HepG2 (cell line): ENCODE results near the gene TBC1D16. TPM values are rescaled to one million over a fixed set of nuclear protein-coding genes. Genes with fewer than 3 reads are reported as not detected.

Experiments
- DR1 ChIP-seq: sonication (generic); formaldehyde crosslinking; IDR thresholded peaks from 2 replicates; pipeline ENCODE4 v1.8.0; 2021; ENCODE audit warnings: mild to moderate bottlenecking, missing genetic modification reagents, inconsistent platforms
- ERF ChIP-seq: IDR thresholded peaks from 2 replicates; pipeline ENCODE4 v1.6.1; 2018; ENCODE audit warnings: missing biosample characterization, missing genetic modification reagents
- FLYWCH1 ChIP-seq: sonication (generic); formaldehyde crosslinking; IDR thresholded peaks from 2 replicates; pipeline ENCODE4 v1.8.1; 2023; ENCODE audit warnings: mild to moderate bottlenecking, missing genetic modification reagents
- GABPB1 ChIP-seq: IDR thresholded peaks from 2 replicates; pipeline ENCODE4 v1.6.1; 2016; ENCODE audit warnings: mild to moderate bottlenecking, missing genetic modification reagents, moderate library complexity, missing compliant biosample characterization
- GTF2F1 ChIP-seq: fragments of 150-350 bp; IDR thresholded peaks from 2 replicates; pipeline ENCODE4 v1.6.1; 2014; ENCODE audit warnings: low read length
- HMG20B ChIP-seq: conservative IDR thresholded peaks from 2 replicates; pipeline ENCODE4 v1.6.1; 2016; ENCODE audit warnings: missing genetic modification reagents, missing compliant biosample characterization
- MAFK ChIP-seq, 2 experiments: IDR thresholded peaks in 1 of 2; conservative IDR thresholded peaks in 1 of 2; 2 replicates each; pipeline ENCODE4 v1.6.1; 2011; ENCODE audit warnings: improper control_type of control experiment in 2 of 2, low read length in 2 of 2
- MTA1 ChIP-seq: sonication (generic); formaldehyde crosslinking; IDR thresholded peaks from 2 replicates; pipeline ENCODE4 v1.4.0; 2020; ENCODE audit warnings: missing genetic modification reagents, mild to moderate bottlenecking, borderline replicate concordance
- NBN ChIP-seq: fragments of 450-650 bp; conservative IDR thresholded peaks from 2 replicates; pipeline ENCODE4 v1.6.1; 2017
- RARA ChIP-seq: IDR thresholded peaks from 2 replicates; pipeline ENCODE4 v1.6.1; 2016; ENCODE audit warnings: missing genetic modification reagents, missing compliant biosample characterization
- SOX5 ChIP-seq: IDR thresholded peaks from 2 replicates; pipeline ENCODE4 v1.6.1; 2016; ENCODE audit warnings: borderline replicate concordance
- SOX6 ChIP-seq, 2 experiments: fragments of 450-650 bp in 1 of 2; sonication (generic) in 1 of 2; formaldehyde crosslinking in 1 of 2; IDR thresholded peaks; 2 replicates each; pipeline versions ENCODE4 v1.4.0 to v1.6.1; 2017 to 2020; ENCODE audit warnings: antibody characterized with exemption in 1 of 2, mild to moderate bottlenecking in 1 of 2, missing genetic modification reagents in 1 of 2
- TCF7L2 ChIP-seq: IDR thresholded peaks from 2 replicates; pipeline ENCODE4 v1.6.1; 2011; ENCODE audit warnings: mild to moderate bottlenecking, low read depth, low read length, moderate library complexity
- TEAD3 ChIP-seq: optimal IDR thresholded peaks from 2 replicates; pipeline ENCODE3; 2016; ENCODE audit warnings: borderline replicate concordance
- YEATS4 ChIP-seq: sonication (generic); formaldehyde crosslinking; IDR thresholded peaks from 2 replicates; pipeline ENCODE4 v1.4.0; 2020; ENCODE audit warnings: missing genetic modification reagents, borderline replicate concordance
- ZC3H13 ChIP-seq: sonication (generic); formaldehyde crosslinking; IDR thresholded peaks from 2 replicates; pipeline ENCODE4 v1.8.1; 2023; ENCODE audit warnings: mild to moderate bottlenecking, missing genetic modification reagents, moderate library complexity
- ZNF253 ChIP-seq: sonication (generic); formaldehyde crosslinking; IDR thresholded peaks from 2 replicates; pipeline ENCODE4 v1.8.0; 2022; ENCODE audit warnings: mild to moderate bottlenecking, missing genetic modification reagents, borderline replicate concordance
- ZNF619 ChIP-seq: sonication (generic); formaldehyde crosslinking; IDR thresholded peaks from 2 replicates; pipeline ENCODE4 v1.4.0; 2020; ENCODE audit warnings: mild to moderate bottlenecking, missing genetic modification reagents
- ZNF746 ChIP-seq: sonication (generic); formaldehyde crosslinking; IDR thresholded peaks from 2 replicates; pipeline ENCODE4 v1.8.0; 2022; ENCODE audit warnings: mild to moderate bottlenecking, missing genetic modification reagents
- ZNF75D ChIP-seq: sonication (generic); formaldehyde crosslinking; IDR thresholded peaks from 2 replicates; pipeline ENCODE4 v1.8.1; 2023; ENCODE audit warnings: missing genetic modification reagents, mild to moderate bottlenecking, borderline replicate concordance
- polyA plus RNA-seq, 8 experiments: library from polyadenylated mRNA; depleted of rRNA in 3 of 8; stranded (reverse) in 7 of 8; unstranded in 1 of 8; fragments of >200 nt; fragmentation: Illumina TruSeq in 4 of 8; extraction: Trizol in 4 of 8; gene quantifications; 2 replicates each; pipeline versions ENCODE4 v1.2.1 to v1.2.3, GENCODE V29; 2011 to 2016; ENCODE audit warnings: low read depth in 4 of 8, missing spikeins in 1 of 8, mixed read lengths in 1 of 8; ENCODE audit not compliant: insufficient read depth in 1 of 8
- total RNA-seq, 5 experiments: library from RNA; depleted of rRNA; stranded (reverse); fragments of >200 nt; fragmentation: Illumina TruSeq; extraction: Trizol; gene quantifications; 2 replicates each; pipeline ENCODE4 v1.2.3, GENCODE V29; 2016; ENCODE audit warnings: low read depth in 1 of 5
- TF ChIP-seq, protein P1 (sequence below): IDR thresholded peaks from 2 replicates; pipeline ENCODE4 v1.6.1; 2016; ENCODE audit warnings: missing compliant biosample characterization, missing genetic modification reagents, borderline replicate concordance
- TF ChIP-seq, protein P2 (sequence below): sonication (generic); formaldehyde crosslinking; IDR thresholded peaks from 2 replicates; pipeline ENCODE4 v1.4.0; 2020; ENCODE audit warnings: missing genetic modification reagents, borderline replicate concordance
- TF ChIP-seq, protein P3 (sequence below): sonication (generic); formaldehyde crosslinking; IDR thresholded peaks from 2 replicates; pipeline ENCODE4 v1.8.0; 2023; ENCODE audit warnings: mild to moderate bottlenecking, missing genetic modification reagents

The TBC1D16 gene
- total and polyA plus RNA-seq, 2 of the 13 experiments (the other 11 are each of a cell fraction or from before 2014, with no cell fraction given), result 14.9 to 24.9 TPM

DNA sequence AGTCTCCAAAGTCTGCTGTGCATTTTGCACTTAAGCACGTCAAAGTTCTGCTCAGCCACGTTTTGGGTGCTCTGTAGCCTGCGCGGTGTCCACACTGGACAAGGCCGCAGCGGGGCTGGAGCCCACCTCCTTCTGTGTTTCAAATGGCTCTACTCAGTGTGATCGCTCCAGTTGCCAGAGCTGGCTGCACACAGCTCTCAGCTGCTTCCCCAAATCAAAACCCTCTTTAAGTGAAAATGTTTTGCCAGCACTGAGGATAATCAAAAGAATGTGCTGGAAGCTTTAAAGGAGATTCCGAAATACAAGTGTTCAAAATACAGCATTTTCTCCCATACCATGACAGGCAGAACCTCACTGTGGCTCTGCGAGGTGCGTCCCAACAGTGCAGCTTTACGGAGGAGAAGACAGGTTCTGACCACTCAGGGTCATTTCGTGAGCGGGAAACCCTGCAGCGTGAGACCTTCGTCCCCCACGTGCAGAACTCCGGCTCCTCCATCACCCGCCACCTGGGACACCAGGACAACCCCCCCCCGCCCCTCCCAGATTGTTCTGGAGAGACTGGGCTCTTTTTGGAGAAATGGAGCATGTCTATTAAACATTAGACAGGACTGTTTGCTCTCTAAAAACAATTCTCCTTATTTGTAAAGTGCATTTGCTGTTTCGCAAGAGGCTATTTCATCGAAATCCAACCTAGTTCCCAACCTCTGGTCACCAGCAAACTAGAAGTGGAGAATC is 16.6 kb downstream of the TBC1D16 start (continued):
- TF ChIP-seq SOX5 (CRISPR knock-in tag), result no peak
- TF ChIP-seq ZNF619, result 0 out of 2 replicates have a peak, but pooled peaks have one; percentile 63
- TF ChIP-seq MTA1, result peak; percentile 66; the same call in 1 of the 2 replicates
- no peak for TF ChIP-seq GTF2F1
- no peak for TF ChIP-seq YEATS4 (CRISPR knock-in tag)
- TF ChIP-seq, protein P1, sequence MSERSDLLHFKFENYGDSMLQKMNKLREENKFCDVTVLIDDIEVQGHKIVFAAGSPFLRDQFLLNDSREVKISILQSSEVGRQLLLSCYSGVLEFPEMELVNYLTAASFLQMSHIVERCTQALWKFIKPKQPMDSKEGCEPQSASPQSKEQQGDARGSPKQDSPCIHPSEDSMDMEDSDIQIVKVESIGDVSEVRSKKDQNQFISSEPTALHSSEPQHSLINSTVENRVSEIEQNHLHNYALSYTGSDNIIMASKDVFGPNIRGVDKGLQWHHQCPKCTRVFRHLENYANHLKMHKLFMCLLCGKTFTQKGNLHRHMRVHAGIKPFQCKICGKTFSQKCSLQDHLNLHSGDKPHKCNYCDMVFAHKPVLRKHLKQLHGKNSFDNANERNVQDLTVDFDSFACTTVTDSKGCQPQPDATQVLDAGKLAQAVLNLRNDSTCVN, result peak; percentile 96
- no peak for TF ChIP-seq DR1 (CRISPR knock-in tag)
- TF ChIP-seq TCF7L2, result no peak
- TF ChIP-seq TEAD3, result no peak
- peak; percentile 37; the same call in 1 of the 2 replicates for TF ChIP-seq GABPB1 (CRISPR knock-in tag)
- no peak for TF ChIP-seq ZNF75D
- no peak for TF ChIP-seq ZNF253 (CRISPR knock-in tag)
- TF ChIP-seq FLYWCH1, result no peak
- no peak for TF ChIP-seq NBN
- TF ChIP-seq HMG20B, result 0 out of 2 replicates have a peak, but pooled peaks have one; percentile 55
- TF ChIP-seq SOX6 (IDR thresholded peaks at IDR 0.05), result no peak
- TF ChIP-seq SOX6 (CRISPR knock-in tag; IDR thresholded peaks at IDR 0.05), result peak; percentile 60
- TF ChIP-seq, protein P2, sequence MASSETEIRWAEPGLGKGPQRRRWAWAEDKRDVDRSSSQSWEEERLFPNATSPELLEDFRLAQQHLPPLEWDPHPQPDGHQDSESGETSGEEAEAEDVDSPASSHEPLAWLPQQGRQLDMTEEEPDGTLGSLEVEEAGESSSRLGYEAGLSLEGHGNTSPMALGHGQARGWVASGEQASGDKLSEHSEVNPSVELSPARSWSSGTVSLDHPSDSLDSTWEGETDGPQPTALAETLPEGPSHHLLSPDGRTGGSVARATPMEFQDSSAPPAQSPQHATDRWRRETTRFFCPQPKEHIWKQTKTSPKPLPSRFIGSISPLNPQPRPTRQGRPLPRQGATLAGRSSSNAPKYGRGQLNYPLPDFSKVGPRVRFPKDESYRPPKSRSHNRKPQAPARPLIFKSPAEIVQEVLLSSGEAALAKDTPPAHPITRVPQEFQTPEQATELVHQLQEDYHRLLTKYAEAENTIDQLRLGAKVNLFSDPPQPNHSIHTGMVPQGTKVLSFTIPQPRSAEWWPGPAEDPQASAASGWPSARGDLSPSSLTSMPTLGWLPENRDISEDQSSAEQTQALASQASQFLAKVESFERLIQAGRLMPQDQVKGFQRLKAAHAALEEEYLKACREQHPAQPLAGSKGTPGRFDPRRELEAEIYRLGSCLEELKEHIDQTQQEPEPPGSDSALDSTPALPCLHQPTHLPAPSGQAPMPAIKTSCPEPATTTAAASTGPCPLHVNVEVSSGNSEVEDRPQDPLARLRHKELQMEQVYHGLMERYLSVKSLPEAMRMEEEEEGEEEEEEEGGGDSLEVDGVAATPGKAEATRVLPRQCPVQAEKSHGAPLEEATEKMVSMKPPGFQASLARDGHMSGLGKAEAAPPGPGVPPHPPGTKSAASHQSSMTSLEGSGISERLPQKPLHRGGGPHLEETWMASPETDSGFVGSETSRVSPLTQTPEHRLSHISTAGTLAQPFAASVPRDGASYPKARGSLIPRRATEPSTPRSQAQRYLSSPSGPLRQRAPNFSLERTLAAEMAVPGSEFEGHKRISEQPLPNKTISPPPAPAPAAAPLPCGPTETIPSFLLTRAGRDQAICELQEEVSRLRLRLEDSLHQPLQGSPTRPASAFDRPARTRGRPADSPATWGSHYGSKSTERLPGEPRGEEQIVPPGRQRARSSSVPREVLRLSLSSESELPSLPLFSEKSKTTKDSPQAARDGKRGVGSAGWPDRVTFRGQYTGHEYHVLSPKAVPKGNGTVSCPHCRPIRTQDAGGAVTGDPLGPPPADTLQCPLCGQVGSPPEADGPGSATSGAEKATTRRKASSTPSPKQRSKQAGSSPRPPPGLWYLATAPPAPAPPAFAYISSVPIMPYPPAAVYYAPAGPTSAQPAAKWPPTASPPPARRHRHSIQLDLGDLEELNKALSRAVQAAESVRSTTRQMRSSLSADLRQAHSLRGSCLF (CRISPR knock-in tag), result no peak
- peak; percentile 33; the same call in 1 of the 2 replicates for TF ChIP-seq ERF
- no peak for TF ChIP-seq ZNF746 (CRISPR knock-in tag)
- peak; percentile 18; the same call in 1 of the 2 replicates for TF ChIP-seq RARA (CRISPR knock-in tag)
- no peak for TF ChIP-seq MAFK (conservative IDR thresholded peaks at IDR 0.05 in 1 of 2, IDR thresholded peaks at IDR 0.05 in 1 of 2; ENCODE audit: low read length in 2 of 2)
- TF ChIP-seq ZC3H13 (CRISPR knock-in tag), result no peak
- TF ChIP-seq, protein P3, sequence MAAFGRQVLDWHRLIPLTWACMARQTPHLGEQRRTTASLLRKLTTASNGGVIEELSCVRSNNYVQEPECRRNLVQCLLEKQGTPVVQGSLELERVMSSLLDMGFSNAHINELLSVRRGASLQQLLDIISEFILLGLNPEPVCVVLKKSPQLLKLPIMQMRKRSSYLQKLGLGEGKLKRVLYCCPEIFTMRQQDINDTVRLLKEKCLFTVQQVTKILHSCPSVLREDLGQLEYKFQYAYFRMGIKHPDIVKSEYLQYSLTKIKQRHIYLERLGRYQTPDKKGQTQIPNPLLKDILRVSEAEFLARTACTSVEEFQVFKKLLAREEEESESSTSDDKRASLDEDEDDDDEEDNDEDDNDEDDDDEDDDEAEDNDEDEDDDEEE (CRISPR knock-in tag), result no peak
